HCT116 (cell line): ENCODE measurements around the gene PWP1. TPM values are rescaled to one million over a fixed set of nuclear protein-coding genes. Genes with fewer than 3 reads are reported as not detected.
"Not testable (repeated sequence)": the region's sequence is repeated elsewhere in the genome, so short reads cannot be mapped to it uniquely, and the experiment has no call there.

Experiments used
- ATAC-seq: fragments of 200-7000 bp; cut with Tn5 transposase; 2 replicates; pipeline ENCODE4 v1.9.1; 2020; ENCODE audit warnings: mild to moderate bottlenecking, moderate library complexity
- BruUV-seq: library from RNA; stranded (reverse); fragments of 400-500 nt; replicated peaks from 2 replicates; lab custom pipeline; 2021; lab: Mats Ljungman, UMichigan
- CTCF ChIA-PET: fragments of 300-600 bp; sonication (Branson Sonifier 250); formaldehyde crosslinking; loops from one replicate; lab custom pipeline; 2021; ENCODE audit warnings: antibody characterized with exemption; lab: Charles Lee
- POLR2A ChIA-PET: fragments of 300-600, 350-600 bp; sonication (Branson Sonifier 250); formaldehyde crosslinking; loops from one replicate; lab custom pipeline; 2021; ENCODE audit warnings: antibody characterized with exemption; lab: Charles Lee
- RAD21 ChIA-PET, 2 experiments: fragments of 300-600 bp; sonication (Branson Sonifier 250); formaldehyde crosslinking; loops; one replicate each; lab custom pipeline; 2023; ENCODE audit warnings: low total read pairs in 2 of 2; ENCODE audit not compliant: uncharacterized antibody in 2 of 2, unreplicated experiment in 2 of 2, low non-redundant PET in 1 of 2; lab: Charles Lee
- DNase-seq: peaks from one replicate; pipeline ENCODE4 v3.0.0-alpha.2; 2010; ENCODE audit warnings: low read depth, low spot score
- H2AFZ ChIP-seq: fragments of 200-600 bp; shearing (Covaris generic), sonication (generic); 2 replicates; pipeline ENCODE4 v1.6.1; 2017; ENCODE audit warnings: low read depth, mixed run types, mixed read lengths, antibody characterized with exemption, low read length; ENCODE audit not compliant: poor library complexity, severe bottlenecking
- H3K27ac ChIP-seq: 2 replicates; pipeline ENCODE4 v1.5.1; 2012; ENCODE audit warnings: low read depth, low read length
- H3K27me3 ChIP-seq: fragments of 200-600 bp; sonication (generic); 2 replicates; pipeline ENCODE4 v1.6.1; 2016; ENCODE audit warnings: mixed run types, low read length, mixed read lengths; ENCODE audit not compliant: insufficient read depth
- H3K36me3 ChIP-seq, 2 experiments: fragments of 200-500 bp in 1 of 2; fragments of 200-600 bp in 1 of 2; sonication (Bioruptor generic) in 1 of 2; sonication (generic) in 1 of 2; 2 replicates each; pipeline versions ENCODE4 v1.5.1 to v1.6.1; 2014 to 2016; ENCODE audit warnings: low read length in 2 of 2, inconsistent platforms in 1 of 2, mixed read lengths in 1 of 2, mixed run types in 1 of 2; ENCODE audit not compliant: insufficient read depth in 2 of 2, control insufficient read depth in 1 of 2
- H3K4me1 ChIP-seq, 2 experiments: fragments of 200-600 bp in 1 of 2; sonication (generic) in 1 of 2; 2 replicates each; pipeline versions ENCODE4 v1.5.1 to v1.6.1; 2012 to 2017; ENCODE audit warnings: low read length in 2 of 2, inconsistent platforms in 1 of 2, mild to moderate bottlenecking in 1 of 2, mixed read lengths in 1 of 2, mixed run types in 1 of 2, moderate library complexity in 1 of 2; ENCODE audit not compliant: insufficient read depth in 2 of 2, control insufficient read depth in 1 of 2
- H3K4me2 ChIP-seq: fragments of 200-600 bp; sonication (generic); 2 replicates; pipeline ENCODE4 v1.6.1; 2017; ENCODE audit warnings: mixed run types, low read length, mixed read lengths
- H3K4me3 ChIP-seq, 2 experiments: fragments of 200-600 bp in 1 of 2; sonication (generic) in 1 of 2; replicated peaks in 1 of 2; 2 replicates each; pipeline ENCODE4 v1.5.1; 2011 to 2016; ENCODE audit warnings: low read length in 2 of 2, control low read depth in 1 of 2, low read depth in 1 of 2, mild to moderate bottlenecking in 1 of 2, mixed read lengths in 1 of 2, mixed run types in 1 of 2
- H3K79me2 ChIP-seq: fragments of 200-600 bp; sonication (generic); 2 replicates; pipeline ENCODE4 v1.6.1; 2017; ENCODE audit warnings: mild to moderate bottlenecking, mixed run types, low read length, moderate library complexity, mixed read lengths; ENCODE audit not compliant: insufficient read depth
- H3K9ac ChIP-seq: fragments of 200-600 bp; sonication (generic); 2 replicates; pipeline ENCODE4 v1.6.1; 2016; ENCODE audit warnings: low read length, mixed read lengths
- H3K9me2 ChIP-seq: fragments of 200-600 bp; sonication (generic), shearing (Covaris generic); 2 replicates; pipeline ENCODE4 v1.6.1; 2017; ENCODE audit warnings: mixed run types, mild to moderate bottlenecking, moderate library complexity; ENCODE audit not compliant: insufficient read depth
- H3K9me3 ChIP-seq, 2 experiments: fragments of 200-500 bp in 1 of 2; fragments of 200-600 bp in 1 of 2; sonication (Bioruptor generic) in 1 of 2; sonication (generic) in 1 of 2; 2 replicates each; pipeline ENCODE4 v1.6.1; 2014 to 2017; ENCODE audit warnings: low read length in 2 of 2, mixed read lengths in 2 of 2, inconsistent platforms in 1 of 2, low read depth in 1 of 2, mild to moderate bottlenecking in 1 of 2, mixed run types in 1 of 2, moderate library complexity in 1 of 2; ENCODE audit not compliant: control insufficient read depth in 1 of 2, insufficient read depth in 1 of 2
- H4K20me1 ChIP-seq: fragments of 200-600 bp; sonication (generic), shearing (Covaris generic); 2 replicates; pipeline ENCODE4 v1.6.1; 2017; ENCODE audit warnings: mixed run types, mild to moderate bottlenecking, moderate library complexity; ENCODE audit not compliant: insufficient read depth
- JUND ChIP-seq: IDR thresholded peaks from 2 replicates; pipeline ENCODE4 v1.6.1; 2012
- POLR2A ChIP-seq: IDR thresholded peaks from 2 replicates; pipeline ENCODE4 v1.7.0; 2011; ENCODE audit warnings: borderline replicate concordance; ENCODE audit not compliant: insufficient read depth, insufficient read length; ENCODE audit errors: extremely low read depth
- POLR2AphosphoS5 ChIP-seq: IDR thresholded peaks from 2 replicates; pipeline ENCODE4 v1.6.1; 2011; ENCODE audit warnings: mild to moderate bottlenecking, low read depth, low read length, moderate library complexity
- SRF ChIP-seq: IDR thresholded peaks from 2 replicates; pipeline ENCODE4 v1.6.1; 2012; ENCODE audit warnings: low read depth
- YY1 ChIP-seq: IDR thresholded peaks from 2 replicates; pipeline ENCODE4 v1.6.1; 2011; ENCODE audit warnings: low read length, low read depth, moderate library complexity, mild to moderate bottlenecking; ENCODE audit not compliant: insufficient replicate concordance; ENCODE audit errors: extremely low read depth
- ZNF274 ChIP-seq: fragments of 200-500 bp; sonication (Bioruptor generic); IDR thresholded peaks from 2 replicates; pipeline ENCODE4 v1.6.1; 2014; ENCODE audit warnings: mild to moderate bottlenecking, low read depth, low read length, inconsistent platforms
- intact Hi-C: fragments of 100-400 bp; cut with micrococcal nuclease; formaldehyde crosslinking; loops from 2 replicates; pipeline ENCODE4 v1.10.0; 2022
- total RNA-seq: library from RNA; stranded (reverse); gene quantifications from one replicate; pipeline ENCODE4 v1.2.1, GENCODE V29; 2021; ENCODE audit not compliant: unreplicated experiment
- TF ChIP-seq, protein P1 (sequence below), 3 experiments: fragments of 200-600 bp in 1 of 3; sonication (generic) in 1 of 3; IDR thresholded peaks in 2 of 3; conservative IDR thresholded peaks in 1 of 3; 2 replicates each; pipeline ENCODE4 v1.5.1; 2012 to 2017; ENCODE audit warnings: low read depth in 2 of 3, low read length in 2 of 3, antibody characterized with exemption in 1 of 3, borderline replicate concordance in 1 of 3, control low read depth in 1 of 3, mild to moderate bottlenecking in 1 of 3, mixed read lengths in 1 of 3, mixed run types in 1 of 3, moderate library complexity in 1 of 3; ENCODE audit not compliant: insufficient read depth in 1 of 3
- TF ChIP-seq, protein P2 (sequence below): IDR thresholded peaks from 2 replicates; pipeline ENCODE4 v1.6.1; 2011; ENCODE audit warnings: mild to moderate bottlenecking, low read length, moderate library complexity; ENCODE audit not compliant: insufficient replicate concordance; ENCODE audit errors: extremely low read depth
- TF ChIP-seq, protein P3 (sequence below): IDR thresholded peaks from 2 replicates; pipeline ENCODE4 v1.6.1; 2012

Gene PWP1
- total RNA-seq, 1 experiment from 2014 or later = 48.2 TPM

DNA sequence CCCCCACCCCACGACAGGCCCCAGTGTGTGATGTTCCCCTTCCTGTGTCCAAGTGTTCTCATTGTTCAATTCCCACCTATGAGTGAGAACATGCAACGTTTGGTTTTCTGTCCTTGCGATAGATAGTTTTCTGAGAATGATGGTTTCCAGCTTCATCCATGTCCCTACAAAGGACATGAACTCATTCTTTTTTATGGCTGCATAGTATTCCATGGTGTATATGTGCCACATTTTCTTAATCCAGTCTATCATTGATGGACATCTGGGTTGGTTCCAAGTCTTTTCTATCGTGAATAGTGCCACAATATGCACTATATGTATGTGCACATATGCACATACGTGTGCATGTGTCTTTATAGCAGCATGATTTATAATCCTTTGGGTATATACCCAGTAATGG lies 19.9 kb downstream of the PWP1 start:
- H3K9me2 ChIP-seq, BruUV-seq, intact Hi-C loops, H3K9me3 ChIP-seq, RAD21 ChIA-PET, H3K4me3 ChIP-seq, H2AFZ ChIP-seq, H4K20me1 ChIP-seq, DNase-seq, CTCF ChIA-PET, H3K4me2 ChIP-seq, ATAC-seq, H3K27ac ChIP-seq, POLR2A ChIA-PET, H3K4me1 ChIP-seq, H3K9ac ChIP-seq, H3K27me3 ChIP-seq: not testable (repeated sequence)
- Histone ChIP-seq H3K79me2 (peaks cover 33% of the 10 kb centered on the region; the same call in 1 of the 2 replicates), H3K36me3 (peaks cover 37 to 60% of the 10 kb centered on the region in 2 experiments)

DNA sequence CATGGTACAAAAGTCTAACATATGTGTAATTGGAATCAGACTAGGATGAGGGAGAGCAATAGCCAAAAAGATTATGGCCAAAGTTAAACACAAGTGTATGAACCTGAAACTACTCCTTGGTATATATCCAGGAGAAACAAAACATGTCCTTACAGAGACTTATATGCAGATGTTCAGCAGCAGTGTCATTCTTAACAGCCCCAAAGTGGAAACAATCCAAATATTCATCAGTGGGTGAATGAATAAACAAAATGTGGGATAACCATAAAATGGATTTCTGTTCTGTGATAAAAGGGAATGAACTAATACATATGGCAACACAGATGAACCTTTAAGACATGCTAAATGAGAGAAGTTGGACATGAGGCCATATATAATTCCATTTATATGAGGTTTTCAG lies 30.2 kb downstream of the PWP1 start:
- Histone ChIP-seq H3K9ac (no peak overlapping the region), H3K4me3 (no peak overlapping the region), H3K4me2 (no peak overlapping the region), H3K9me3 (no peaks in the 10 kb centered on the region), H3K27me3 (no peaks in the 10 kb centered on the region), H2AFZ (no peak overlapping the region), H3K4me1 (no peaks in the 10 kb centered on the region), H3K36me3 (peaks cover 25 to 38% of the 10 kb centered on the region in 2 experiments), H4K20me1 (no peaks in the 10 kb centered on the region), H3K79me2 (no peaks in the 10 kb centered on the region)
- no TSS peak for BruUV-seq
- ATAC-seq = no peak
- intact Hi-C loops = no loop called here
- CTCF ChIA-PET = no interaction called here
- RAD21 ChIA-PET = no interaction called here
- no peak for DNase-seq
- POLR2A ChIA-PET = no interaction called here
- TF ChIP-seq, protein P1, sequence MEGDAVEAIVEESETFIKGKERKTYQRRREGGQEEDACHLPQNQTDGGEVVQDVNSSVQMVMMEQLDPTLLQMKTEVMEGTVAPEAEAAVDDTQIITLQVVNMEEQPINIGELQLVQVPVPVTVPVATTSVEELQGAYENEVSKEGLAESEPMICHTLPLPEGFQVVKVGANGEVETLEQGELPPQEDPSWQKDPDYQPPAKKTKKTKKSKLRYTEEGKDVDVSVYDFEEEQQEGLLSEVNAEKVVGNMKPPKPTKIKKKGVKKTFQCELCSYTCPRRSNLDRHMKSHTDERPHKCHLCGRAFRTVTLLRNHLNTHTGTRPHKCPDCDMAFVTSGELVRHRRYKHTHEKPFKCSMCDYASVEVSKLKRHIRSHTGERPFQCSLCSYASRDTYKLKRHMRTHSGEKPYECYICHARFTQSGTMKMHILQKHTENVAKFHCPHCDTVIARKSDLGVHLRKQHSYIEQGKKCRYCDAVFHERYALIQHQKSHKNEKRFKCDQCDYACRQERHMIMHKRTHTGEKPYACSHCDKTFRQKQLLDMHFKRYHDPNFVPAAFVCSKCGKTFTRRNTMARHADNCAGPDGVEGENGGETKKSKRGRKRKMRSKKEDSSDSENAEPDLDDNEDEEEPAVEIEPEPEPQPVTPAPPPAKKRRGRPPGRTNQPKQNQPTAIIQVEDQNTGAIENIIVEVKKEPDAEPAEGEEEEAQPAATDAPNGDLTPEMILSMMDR (IDR thresholded peaks at IDR 0.05 in 2 of 3, conservative IDR thresholded peaks at IDR 0.05 in 1 of 3; ENCODE audit: borderline replicate concordance in 1 of 3, insufficient read depth in 1 of 3, low read depth in 2 of 3, low read length in 2 of 3) = no peak
- no peak for TF ChIP-seq SRF
- no peak for TF ChIP-seq YY1
- TF ChIP-seq, protein P2, sequence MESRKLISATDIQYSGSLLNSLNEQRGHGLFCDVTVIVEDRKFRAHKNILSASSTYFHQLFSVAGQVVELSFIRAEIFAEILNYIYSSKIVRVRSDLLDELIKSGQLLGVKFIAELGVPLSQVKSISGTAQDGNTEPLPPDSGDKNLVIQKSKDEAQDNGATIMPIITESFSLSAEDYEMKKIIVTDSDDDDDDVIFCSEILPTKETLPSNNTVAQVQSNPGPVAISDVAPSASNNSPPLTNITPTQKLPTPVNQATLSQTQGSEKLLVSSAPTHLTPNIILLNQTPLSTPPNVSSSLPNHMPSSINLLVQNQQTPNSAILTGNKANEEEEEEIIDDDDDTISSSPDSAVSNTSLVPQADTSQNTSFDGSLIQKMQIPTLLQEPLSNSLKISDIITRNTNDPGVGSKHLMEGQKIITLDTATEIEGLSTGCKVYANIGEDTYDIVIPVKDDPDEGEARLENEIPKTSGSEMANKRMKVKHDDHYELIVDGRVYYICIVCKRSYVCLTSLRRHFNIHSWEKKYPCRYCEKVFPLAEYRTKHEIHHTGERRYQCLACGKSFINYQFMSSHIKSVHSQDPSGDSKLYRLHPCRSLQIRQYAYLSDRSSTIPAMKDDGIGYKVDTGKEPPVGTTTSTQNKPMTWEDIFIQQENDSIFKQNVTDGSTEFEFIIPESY = no peak
- no peak for TF ChIP-seq ZNF274
- TF ChIP-seq POLR2A = no peak
- no peak for TF ChIP-seq JUND
- TF ChIP-seq, protein P3, sequence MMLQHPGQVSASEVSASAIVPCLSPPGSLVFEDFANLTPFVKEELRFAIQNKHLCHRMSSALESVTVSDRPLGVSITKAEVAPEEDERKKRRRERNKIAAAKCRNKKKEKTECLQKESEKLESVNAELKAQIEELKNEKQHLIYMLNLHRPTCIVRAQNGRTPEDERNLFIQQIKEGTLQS = no peak
- TF ChIP-seq POLR2AphosphoS5 = no peak
- TF ChIP-seq, all 23 proteins: peak for 0
- no peak overlapping the region for H3K27ac ChIP-seq
- no peaks in the 10 kb centered on the region for H3K9me2 ChIP-seq
